Body of pancreas (tissue), 4 donors: ENCODE measurements around the gene RASGRF1. TPM values are rescaled to one million over a fixed set of nuclear protein-coding genes. Genes with fewer than 3 reads are reported as not detected.
A peak's percentile ranks its signal among the peaks of the same experiment; 100 is the strongest.

Source experiments
- ATAC-seq: fragments of 150-250 bp; one replicate; pipeline ENCODE4 v1.9.1; 2016
- DNase-seq, 4 donors: peaks; one replicate each; pipeline ENCODE4 v3.0.0-alpha.2; 2019
- H3K27ac ChIP-seq, 4 donors: fragments of 200-600 bp; sonication (generic); 1 replicate in 3 of 4; 2 replicates in 1 of 4; pipeline versions ENCODE4 v1.5.1 to v1.6.1; 2016 to 2019; ENCODE audit warnings: mild to moderate bottlenecking in 1 of 4, mixed read lengths in 1 of 4, moderate library complexity in 1 of 4
- H3K27me3 ChIP-seq, 2 donors: fragments of 200-600 bp; sonication (generic); one replicate each; pipeline ENCODE4 v1.6.0; 2016; ENCODE audit warnings: mild to moderate bottlenecking in 1 of 2
- H3K36me3 ChIP-seq, 2 donors: fragments of 200-600 bp; sonication (generic); replicated peaks in 1 of 2; 2 replicates each; pipeline ENCODE4 v1.5.1; 2016; ENCODE audit warnings: low read depth in 2 of 2; ENCODE audit not compliant: insufficient read depth in 1 of 2
- H3K4me1 ChIP-seq: fragments of 200-600 bp; sonication (generic); one replicate; pipeline ENCODE4 v1.6.0; 2016
- H3K4me3 ChIP-seq, 2 donors: fragments of 200-600 bp; sonication (generic); 1 replicate in 1 of 2; 2 replicates in 1 of 2; pipeline ENCODE4 v1.5.1; 2016 to 2019
- H3K9me3 ChIP-seq, 3 donors: fragments of 200-600 bp; sonication (generic); 1 replicate in 2 of 3; 2 replicates in 1 of 3; pipeline ENCODE4 v1.5.1; 2016
- POLR2A ChIP-seq, 3 donors: fragments of 450-650 bp; IDR thresholded peaks; one replicate each; pipeline ENCODE4 v1.6.1; 2016; ENCODE audit warnings: antibody characterized with exemption in 3 of 3, mild to moderate bottlenecking in 2 of 3
- WGBS, 2 donors: methylation state at CpG; one replicate each; pipeline ENCODE4 v1.1.5; 2017; 5-methylcytosine and 5-hydroxymethylcytosine counted together
- intact Hi-C: fragments of 100-400 bp; cut with DNase I; formaldehyde crosslinking; loops from one replicate; pipeline ENCODE4 v1.15.1; 2023
- total RNA-seq, 2 donors: library from RNA; depleted of rRNA; stranded (reverse); fragments of >200 nt; gene quantifications; one replicate each; pipeline ENCODE4 v1.1.0, GENCODE V29; 2016
- TF ChIP-seq, protein P1 (sequence below), 7 experiments: fragments of 450-650 bp in 4 of 7; fragments of 200-600 bp in 3 of 7; sonication (generic) in 3 of 7; IDR thresholded peaks; one replicate each; pipeline ENCODE4 v1.5.1; 2016 to 2019; ENCODE audit warnings: antibody characterized with exemption in 7 of 7

RASGRF1 gene
- total RNA-seq, 2 donors from 2014 or later, result 1.0 to 3.6 TPM

DNA sequence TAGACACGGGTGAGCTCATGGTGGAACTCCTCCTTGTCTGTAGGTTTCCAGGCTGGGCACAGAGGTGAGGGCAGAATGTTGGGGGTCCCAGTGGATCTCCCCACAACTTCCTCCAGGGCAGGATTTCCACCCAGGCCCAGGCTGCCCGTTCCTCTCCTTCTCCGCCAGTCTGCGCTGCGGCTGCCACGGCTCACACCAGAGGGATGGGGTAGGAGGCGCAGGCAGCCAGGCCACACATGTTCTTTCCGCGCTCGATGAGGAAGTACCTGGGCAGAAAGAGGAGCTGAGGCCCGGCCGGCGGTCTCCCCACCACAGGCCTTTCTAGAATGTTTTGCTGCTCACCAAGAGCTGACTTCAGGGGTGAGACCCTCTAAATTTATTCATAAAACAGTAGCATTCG lies 168.6 kb downstream of the RASGRF1 start:
- H3K9me3 ChIP-seq, result no peaks in the 10 kb centered on the region
- intact Hi-C loops, result no loop called here
- H3K27me3 ChIP-seq, result no peaks in the 10 kb centered on the region
- no peaks in the 10 kb centered on the region for H3K4me1 ChIP-seq
- DNase-seq (no peak), ATAC-seq (no peak)
- WGBS, 2 donors, result 91 to 97% methylated on average over 11 to 14 of the region's 14 CpGs
- TF ChIP-seq, protein P1, sequence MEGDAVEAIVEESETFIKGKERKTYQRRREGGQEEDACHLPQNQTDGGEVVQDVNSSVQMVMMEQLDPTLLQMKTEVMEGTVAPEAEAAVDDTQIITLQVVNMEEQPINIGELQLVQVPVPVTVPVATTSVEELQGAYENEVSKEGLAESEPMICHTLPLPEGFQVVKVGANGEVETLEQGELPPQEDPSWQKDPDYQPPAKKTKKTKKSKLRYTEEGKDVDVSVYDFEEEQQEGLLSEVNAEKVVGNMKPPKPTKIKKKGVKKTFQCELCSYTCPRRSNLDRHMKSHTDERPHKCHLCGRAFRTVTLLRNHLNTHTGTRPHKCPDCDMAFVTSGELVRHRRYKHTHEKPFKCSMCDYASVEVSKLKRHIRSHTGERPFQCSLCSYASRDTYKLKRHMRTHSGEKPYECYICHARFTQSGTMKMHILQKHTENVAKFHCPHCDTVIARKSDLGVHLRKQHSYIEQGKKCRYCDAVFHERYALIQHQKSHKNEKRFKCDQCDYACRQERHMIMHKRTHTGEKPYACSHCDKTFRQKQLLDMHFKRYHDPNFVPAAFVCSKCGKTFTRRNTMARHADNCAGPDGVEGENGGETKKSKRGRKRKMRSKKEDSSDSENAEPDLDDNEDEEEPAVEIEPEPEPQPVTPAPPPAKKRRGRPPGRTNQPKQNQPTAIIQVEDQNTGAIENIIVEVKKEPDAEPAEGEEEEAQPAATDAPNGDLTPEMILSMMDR (IDR thresholded peaks at IDR 0.05), result no peak
- TF ChIP-seq POLR2A (IDR thresholded peaks at IDR 0.05), result no peak
- peaks cover 0 to 27% of the 10 kb centered on the region in 2 donors for H3K36me3 ChIP-seq
- H3K4me3 ChIP-seq, result no peak overlapping the region
- no peak overlapping the region for H3K27ac ChIP-seq

DNA sequence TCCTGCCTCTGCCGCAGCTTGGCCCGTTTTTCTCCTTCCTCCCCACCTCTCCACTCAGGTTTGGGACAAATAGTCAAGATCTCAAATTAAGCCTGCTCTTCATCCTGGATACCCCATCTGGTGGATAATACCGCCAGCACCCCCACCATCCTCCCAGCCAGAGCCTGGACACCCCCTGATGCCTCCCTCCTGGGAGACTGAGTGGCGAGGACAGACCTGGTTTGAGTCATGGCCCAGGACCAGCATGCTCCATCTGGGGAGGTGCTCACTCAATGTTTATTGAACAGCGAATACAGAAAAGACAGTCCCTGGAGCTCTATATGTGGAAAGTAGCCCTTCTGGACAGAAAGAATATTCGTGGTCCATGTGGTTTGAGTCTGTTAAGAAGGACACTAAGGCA lies 169.1 kb downstream of the RASGRF1 start:
- peaks cover 0 to 27% of the 10 kb centered on the region in 2 donors for H3K36me3 ChIP-seq
- no peaks in the 10 kb centered on the region for H3K4me1 ChIP-seq
- intact Hi-C loops, result no loop called here
- ATAC-seq, result no peak
- H3K9me3 ChIP-seq, result no peaks in the 10 kb centered on the region
- no peaks in the 10 kb centered on the region for H3K27me3 ChIP-seq
- H3K4me3 ChIP-seq, result no peak overlapping the region
- DNase-seq, result no peak
- 78 to 87% methylated on average over 5 to 6 of the region's 6 CpGs for WGBS, 2 donors
- H3K27ac ChIP-seq, result no peak overlapping the region
- TF ChIP-seq POLR2A (IDR thresholded peaks at IDR 0.05), result no peak
- TF ChIP-seq, protein P1 (IDR thresholded peaks at IDR 0.05), result no peak

DNA sequence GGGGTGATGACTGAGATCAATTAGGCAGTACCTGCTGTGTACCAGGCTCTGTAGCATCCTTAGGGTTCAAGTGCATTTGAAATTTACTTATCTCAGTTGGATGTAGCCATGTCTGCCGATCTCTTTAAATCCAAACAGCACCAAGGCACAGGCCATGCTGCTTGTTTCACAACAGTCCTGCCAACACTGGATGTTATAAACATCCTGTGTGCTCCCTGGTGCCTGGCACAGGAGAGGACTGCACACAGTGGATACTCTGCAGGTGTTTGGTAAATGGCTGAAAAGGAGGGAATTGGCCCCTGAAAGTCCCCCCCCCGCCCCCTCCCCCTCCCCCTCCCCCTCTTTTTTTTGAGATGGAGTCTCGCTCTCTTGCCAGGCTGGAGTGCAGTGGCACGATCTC lies 172.7 kb downstream of the RASGRF1 start:
- H3K4me3 ChIP-seq, result no peak overlapping the region
- peaks cover 0 to 20% of the 10 kb centered on the region in 2 donors for H3K36me3 ChIP-seq
- no peak for DNase-seq
- no peaks in the 10 kb centered on the region for H3K27me3 ChIP-seq
- no peak for TF ChIP-seq POLR2A (IDR thresholded peaks at IDR 0.05)
- TF ChIP-seq, protein P1 (IDR thresholded peaks at IDR 0.05), result no peak
- H3K4me1 ChIP-seq, result peaks cover 12% of the 10 kb centered on the region
- H3K9me3 ChIP-seq, result no peaks in the 10 kb centered on the region
- intact Hi-C loops, result no loop called here
- H3K27ac ChIP-seq, result no peak overlapping the region
- ATAC-seq, result no peak
- WGBS, 2 donors, result 83 to 94% methylated on average over 4 of the region's 4 CpGs

DNA sequence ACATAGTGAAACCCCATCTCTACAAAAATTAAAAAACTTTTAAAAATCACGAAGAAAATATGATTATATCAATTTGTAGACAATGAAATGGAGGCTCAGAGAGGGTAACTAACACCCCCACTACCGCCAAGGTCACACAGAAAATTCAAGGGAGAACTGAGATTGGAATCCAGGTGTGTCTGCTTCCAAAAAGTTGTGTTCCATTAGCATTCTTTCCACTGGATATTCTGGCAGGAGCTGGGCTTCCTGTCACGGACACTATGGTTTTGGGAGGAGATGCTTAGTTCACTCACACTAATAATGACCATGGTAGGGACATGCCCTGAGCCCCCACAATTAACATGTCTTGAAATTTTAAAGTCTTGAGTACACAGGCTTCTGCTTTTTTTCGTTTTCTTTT lies 174.5 kb downstream of the RASGRF1 start:
- intact Hi-C loops, result no loop called here
- Histone ChIP-seq H3K27me3 (no peaks in the 10 kb centered on the region), H3K27ac (no peak overlapping the region), H3K36me3 (peaks cover 0 to 8% of the 10 kb centered on the region in 2 donors), H3K4me1 (peaks cover 18% of the 10 kb centered on the region), H3K9me3 (no peaks in the 10 kb centered on the region), H3K4me3 (no peak overlapping the region)
- TF ChIP-seq POLR2A (IDR thresholded peaks at IDR 0.05), result no peak
- TF ChIP-seq, protein P1 (IDR thresholded peaks at IDR 0.05), result no peak
- ATAC-seq, result no peak
- DNase-seq, result no peak
- WGBS, 2 donors, result 76 to 78% methylated on average over 4 of the region's 4 CpGs

DNA sequence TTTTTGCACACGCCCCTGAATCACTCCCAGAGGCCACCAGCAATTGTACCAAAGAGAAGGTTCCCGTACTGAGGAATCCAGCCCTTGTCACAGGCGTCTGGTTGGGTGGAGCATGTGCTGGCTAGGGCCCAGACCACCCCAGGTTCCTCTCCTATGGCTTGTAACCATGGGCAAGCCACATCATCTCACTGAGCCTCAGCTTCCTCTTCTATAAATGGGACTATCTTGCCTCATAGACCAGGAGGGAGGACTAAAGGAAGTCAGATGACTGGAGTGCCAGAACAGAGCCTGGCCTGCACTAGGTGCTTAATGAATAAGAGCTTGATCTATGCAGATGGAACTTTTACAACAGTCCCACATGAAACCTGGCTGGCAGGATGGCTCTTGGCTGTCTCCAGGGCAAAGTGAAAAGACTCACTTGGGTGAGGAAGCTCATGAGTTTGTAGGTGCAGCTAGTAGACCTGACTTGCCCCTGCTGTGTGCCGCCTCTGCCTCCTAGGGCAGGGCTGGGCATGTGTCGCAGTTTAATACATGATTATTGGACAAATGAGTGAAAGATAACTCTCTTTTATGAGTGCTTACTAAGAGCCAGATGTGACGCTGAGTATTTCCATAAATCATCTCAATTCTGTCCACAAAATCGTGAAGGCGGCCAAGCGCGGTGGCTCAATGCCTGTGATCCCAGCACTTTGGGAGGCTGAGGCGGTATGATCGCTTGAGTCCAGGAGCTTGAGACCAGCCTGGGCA lies 175.1 kb downstream of the RASGRF1 start:
- Histone ChIP-seq H3K9me3 (no peaks in the 10 kb centered on the region), H3K4me1 (peaks cover 18% of the 10 kb centered on the region), H3K27me3 (no peaks in the 10 kb centered on the region), H3K27ac (peak overlapping the region in 2 of 4 donors; percentile 4 to 38), H3K4me3 (no peak overlapping the region), H3K36me3 (peaks cover 0 to 8% of the 10 kb centered on the region in 2 donors)
- TF ChIP-seq, protein P1 (IDR thresholded peaks at IDR 0.05), result no peak
- no peak for TF ChIP-seq POLR2A (IDR thresholded peaks at IDR 0.05)
- no peak for ATAC-seq
- intact Hi-C loops, result no loop called here
- DNase-seq, result peak in 2 of 4 donors; percentile 10 to 74
- 79 to 84% methylated on average over 11 to 12 of the region's 12 CpGs for WGBS, 2 donors
